Smooth muscle cell (in vitro differentiated cells): ENCODE results near the gene HEPH. TPM values are rescaled to one million over a fixed set of nuclear protein-coding genes. Genes with fewer than 3 reads are reported as not detected.

Source experiments
- DNase-seq: peaks from one replicate; lab custom pipeline; 2025; ENCODE audit not compliant: unreplicated experiment; lab: John Stamatoyannopoulos, UW
- H2AFZ ChIP-seq: fragments of 200-600 bp; sonication (generic); 2 replicates; pipeline ENCODE4 v1.6.0; 2016; ENCODE audit warnings: antibody characterized with exemption, low read depth, mild to moderate bottlenecking
- H3F3A ChIP-seq: fragments of 200-600 bp; sonication (generic); 2 replicates; pipeline ENCODE4 v1.6.0; 2017; ENCODE audit warnings: antibody characterized with exemption, low read depth
- H3K27ac ChIP-seq: fragments of 200-600 bp; sonication (generic); 2 replicates; pipeline ENCODE4 v1.5.1; 2016; ENCODE audit warnings: low read depth, mild to moderate bottlenecking
- H3K27me3 ChIP-seq: fragments of 200-600 bp; sonication (generic); 2 replicates; pipeline ENCODE4 v1.6.1; 2016; ENCODE audit warnings: low read depth, mild to moderate bottlenecking
- H3K36me3 ChIP-seq: fragments of 200-600 bp; sonication (generic); 2 replicates; pipeline ENCODE4 v1.5.1; 2016; ENCODE audit warnings: low read depth
- H3K4me1 ChIP-seq: fragments of 200-600 bp; sonication (generic); 2 replicates; pipeline ENCODE4 v1.5.1; 2016; ENCODE audit warnings: low read depth
- H3K4me2 ChIP-seq: fragments of 200-600 bp; sonication (generic); 2 replicates; pipeline ENCODE4 v1.6.0; 2016; ENCODE audit warnings: mild to moderate bottlenecking
- H3K4me3 ChIP-seq: fragments of 200-600 bp; sonication (generic); 2 replicates; pipeline ENCODE4 v1.5.1; 2016; ENCODE audit warnings: mild to moderate bottlenecking
- H3K79me2 ChIP-seq: fragments of 200-600 bp; sonication (generic); 2 replicates; pipeline ENCODE4 v1.6.0; 2016; ENCODE audit warnings: low read depth, mild to moderate bottlenecking
- H3K9ac ChIP-seq: fragments of 200-600 bp; sonication (generic); 2 replicates; pipeline ENCODE4 v1.6.0; 2016; ENCODE audit warnings: low read depth
- H3K9me3 ChIP-seq: fragments of 200-600 bp; sonication (generic); replicated peaks from 2 replicates; pipeline ENCODE4 v1.5.1; 2016; ENCODE audit warnings: low read depth
- H4K20me1 ChIP-seq: fragments of 200-600 bp; sonication (generic); 2 replicates; pipeline ENCODE4 v1.6.0; 2016; ENCODE audit warnings: low read depth
- CTCF ChIP-seq: fragments of 200-600 bp; sonication (generic); IDR thresholded peaks from 2 replicates; pipeline ENCODE4 v1.5.1; 2017; ENCODE audit warnings: borderline replicate concordance, mild to moderate bottlenecking, antibody characterized with exemption; ENCODE audit not compliant: insufficient read depth, poor library complexity, severe bottlenecking
- WGBS: methylation state at CpG from one replicate; pipeline ENCODE4 v1.1.7; 2016; ENCODE audit warnings: low lambda C conversion rate; 5-methylcytosine and 5-hydroxymethylcytosine counted together
- polyA plus RNA-seq: library from polyadenylated mRNA; unstranded; fragments of >200 nt; fragmentation: Nextera tagmentation; extraction: Ambion mirVana; gene quantifications from 2 replicates; pipeline ENCODE4 v1.2.1, GENCODE V29; 2016
- total RNA-seq: library from RNA; depleted of rRNA; stranded (reverse); fragments of >200 nt; gene quantifications from 2 replicates; pipeline ENCODE4 v1.2.3, GENCODE V29; 2014

Gene HEPH
- total and polyA plus RNA-seq, 2 experiments from 2014 or later = 36.1 to 46.9 TPM

GRCh38 chrX:66255359-66255967 lies 91.4 kb downstream of the HEPH start:
- Histone ChIP-seq H3K27me3 (no peaks in the 10 kb centered on the region), H3K9ac (no peak overlapping the region), H3K4me1 (no peaks in the 10 kb centered on the region), H3K27ac (no peak overlapping the region), H3K9me3 (no peaks in the 10 kb centered on the region), H2AFZ (no peak overlapping the region), H3K79me2 (no peaks in the 10 kb centered on the region), H4K20me1 (no peaks in the 10 kb centered on the region), H3K4me2 (no peak overlapping the region), H3F3A (no peaks in the 10 kb centered on the region), H3K4me3 (no peak overlapping the region), H3K36me3 (no peaks in the 10 kb centered on the region)
- 72% methylated on average over 1 of the region's 1 CpG for WGBS
- TF ChIP-seq CTCF = no peak
- no peak for DNase-seq

GRCh38 chrX:66262807-66263206 lies 98.8 kb downstream of the HEPH start:
- no peak overlapping the region for H3K4me2 ChIP-seq
- no peak overlapping the region for H3K9ac ChIP-seq
- no peaks in the 10 kb centered on the region for H3K36me3 ChIP-seq
- no peaks in the 10 kb centered on the region for H4K20me1 ChIP-seq
- no peak for DNase-seq
- TF ChIP-seq CTCF = no peak
- H3K9me3 ChIP-seq = peaks cover under 1% of the 10 kb centered on the region
- H3K27ac ChIP-seq = no peak overlapping the region
- H3K79me2 ChIP-seq = no peaks in the 10 kb centered on the region
- H3K27me3 ChIP-seq = no peaks in the 10 kb centered on the region
- H3K4me1 ChIP-seq = no peaks in the 10 kb centered on the region
- H2AFZ ChIP-seq = no peak overlapping the region
- H3F3A ChIP-seq = no peaks in the 10 kb centered on the region
- H3K4me3 ChIP-seq = no peak overlapping the region

Other genes starting within 250 kb of the HEPH start
- gene VSIG4, start 124.2 kb upstream of the HEPH start, total RNA-seq = not detected in 2 replicates
- not detected in 2 replicates for gene VSIG4, start 124.2 kb upstream of the HEPH start, polyA plus RNA-seq